BJ (cell line): Measurements from ENCODE around the gene SMARCA2. TPM values are rescaled to one million over a fixed set of nuclear protein-coding genes. Genes with fewer than 3 reads are reported as not detected.

Experiments used
- CTCF ChIA-PET: fragments of 350-600 bp; formaldehyde crosslinking; extraction: SDS; loops from one replicate; lab custom pipeline; 2021; ENCODE audit warnings: antibody characterized with exemption, inconsistent platforms; lab: Yijun Ruan, JAX
- POLR2A ChIA-PET: fragments of 300-600 bp; sonication (Branson Sonifier 250); formaldehyde crosslinking; extraction: SDS; loops from one replicate; lab custom pipeline; 2021; ENCODE audit warnings: antibody characterized with exemption; lab: Charles Lee
- DNase-seq: peaks from one replicate; pipeline ENCODE4 v3.0.0-alpha.2; 2011; ENCODE audit warnings: low read depth
- H3K27me3 ChIP-seq: 2 replicates; pipeline ENCODE4 v1.6.0; 2011; ENCODE audit warnings: low read length; ENCODE audit not compliant: control insufficient read depth, insufficient read depth
- H3K36me3 ChIP-seq: 2 replicates; pipeline ENCODE4 v1.5.1; 2011; ENCODE audit warnings: low read length; ENCODE audit not compliant: control insufficient read depth, insufficient read depth
- H3K4me3 ChIP-seq: 2 replicates; pipeline ENCODE4 v1.5.1; 2011; ENCODE audit warnings: low read depth, mild to moderate bottlenecking, control low read depth, low read length
- CTCF ChIP-seq: IDR thresholded peaks from 2 replicates; pipeline ENCODE4 v1.5.1; 2011; ENCODE audit warnings: low read depth, mild to moderate bottlenecking, control low read depth, inconsistent platforms, low read length, moderate library complexity; ENCODE audit not compliant: insufficient read depth
- polyA plus RNA-seq: library from polyadenylated mRNA; depleted of rRNA; stranded (reverse); fragments of >200 nt; gene quantifications from 2 replicates; pipeline ENCODE4 v1.2.3, GENCODE V29; 2011

SMARCA2 gene
- polyA plus RNA-seq, 1 experiment: 67.4 TPM

DNA sequence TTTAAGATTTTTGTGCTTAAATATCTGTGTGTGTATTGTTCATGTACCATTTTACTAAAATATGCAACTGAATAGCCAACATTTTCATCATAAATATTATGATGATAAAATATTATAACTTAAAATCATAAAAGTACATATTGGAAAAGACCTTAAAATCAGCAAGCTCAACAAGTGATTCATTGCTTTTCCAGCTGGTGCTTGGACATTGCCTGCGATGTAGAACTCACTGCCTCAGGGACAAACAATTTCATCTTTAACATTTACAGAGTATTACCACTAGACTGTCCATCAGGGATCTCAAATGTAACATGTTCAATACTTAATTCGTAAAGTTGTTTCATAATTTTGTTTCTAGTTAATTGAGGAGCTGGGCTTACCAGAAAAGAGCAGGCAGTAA is 17.5 kb upstream of the SMARCA2 start:
- no peak for TF ChIP-seq CTCF
- ChIA-PET CTCF (interaction anchor here (0.6 to 0.9 kb wide), 3 partner anchors 10 to 88 kb away, joined by 3 to 4 read pairs (median 3); no protein-coding TSS in a partner anchor), POLR2A (interaction anchor here (0.7 kb wide), 1 partner anchor 10 kb away, joined by 3 read pairs; no protein-coding TSS in a partner anchor)
- peaks cover 3% of the 10 kb centered on the region; the same call in 1 of the 2 replicates for H3K27me3 ChIP-seq
- no peaks in the 10 kb centered on the region for H3K36me3 ChIP-seq
- DNase-seq: no peak
- no peak overlapping the region for H3K4me3 ChIP-seq

DNA sequence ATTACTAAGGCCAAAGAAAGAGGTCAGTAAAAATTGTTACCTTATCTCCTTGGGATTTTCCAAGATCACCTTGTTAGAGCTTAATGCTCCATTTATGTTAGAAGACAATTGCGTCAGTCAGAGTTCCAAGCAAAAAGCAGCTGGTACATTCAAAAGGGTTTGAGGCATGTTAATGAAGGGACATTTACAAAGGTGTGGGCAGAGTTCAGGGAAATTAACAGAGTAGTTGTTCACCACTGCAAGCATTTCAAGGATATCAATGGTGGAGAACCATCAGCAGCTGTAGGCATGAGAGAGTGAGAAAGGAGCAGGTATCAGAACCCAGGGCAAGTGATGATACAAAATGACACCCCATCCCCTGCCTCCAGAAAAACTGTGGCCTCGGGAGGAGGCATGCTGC is 17.0 kb upstream of the SMARCA2 start:
- Histone ChIP-seq H3K36me3 (no peaks in the 10 kb centered on the region), H3K4me3 (no peak overlapping the region), H3K27me3 (peaks cover 3% of the 10 kb centered on the region; the same call in 1 of the 2 replicates)
- DNase-seq: no peak
- CTCF ChIA-PET: interaction anchor here (0.6 to 0.9 kb wide), 3 partner anchors 11 to 87 kb away, joined by 3 to 4 read pairs (median 3); no protein-coding TSS in a partner anchor
- POLR2A ChIA-PET: no interaction called here
- TF ChIP-seq CTCF: no peak

- ChIA-PET POLR2A (no interaction called here), CTCF (interaction anchor here (0.8 kb wide), 1 partner anchor 17 kb away, joined by 3 read pairs; no protein-coding TSS in a partner anchor)
- DNase-seq: no peak
- TF ChIP-seq CTCF: no peak
- H3K27me3 ChIP-seq: peaks cover 3% of the 10 kb centered on the region; the same call in 1 of the 2 replicates
- H3K36me3 ChIP-seq: no peaks in the 10 kb centered on the region
- H3K4me3 ChIP-seq: no peak overlapping the region
These were observed 14.8 kb upstream of the SMARCA2 start for GRCh38 chr9:2000314-2000713.

GRCh38 chr9:2008372-2008771 is 6.8 kb upstream of the SMARCA2 start:
- CTCF ChIA-PET: no interaction called here
- Histone ChIP-seq H3K4me3 (no peak overlapping the region), H3K36me3 (no peaks in the 10 kb centered on the region), H3K27me3 (no peaks in the 10 kb centered on the region; the same call in 1 of the 2 replicates)
- POLR2A ChIA-PET: no interaction called here
- DNase-seq: no peak
- TF ChIP-seq CTCF: no peak

- no peaks in the 10 kb centered on the region for H3K27me3 ChIP-seq
- no peaks in the 10 kb centered on the region for H3K36me3 ChIP-seq
- TF ChIP-seq CTCF: no peak
- CTCF ChIA-PET: interaction anchor here (1.3 kb wide), 1 partner anchor 33 kb away, joined by 4 read pairs; no protein-coding TSS in a partner anchor
- no peak for DNase-seq
- no peak overlapping the region for H3K4me3 ChIP-seq
- POLR2A ChIA-PET: no interaction called here
These were observed 2.8 kb upstream of the SMARCA2 start for GRCh38 chr9:2012347-2012746.
